MM.1S (cell line): ENCODE measurements around the gene ARRDC3.
A peak's percentile ranks its signal among the peaks of the same experiment; 100 is the strongest.

Experiments
- DNase-seq: peaks from one replicate; pipeline ENCODE4 v3.0.0-alpha.2; 2015
- H2AFZ ChIP-seq: fragments of 300-600 bp; sonication (generic); 2 replicates; pipeline ENCODE4 v1.6.0; 2016; ENCODE audit warnings: antibody characterized with exemption, low read length
- H3F3A ChIP-seq: fragments of 300-600 bp; sonication (generic); 2 replicates; pipeline ENCODE4 v1.6.1; 2016; ENCODE audit warnings: mild to moderate bottlenecking, antibody characterized with exemption, low read length, moderate library complexity, mixed read lengths; ENCODE audit not compliant: insufficient read depth
- H3K27ac ChIP-seq: fragments of 300-600 bp; sonication (generic); 2 replicates; pipeline ENCODE4 v1.5.1; 2016; ENCODE audit warnings: mild to moderate bottlenecking, low read length
- H3K27me3 ChIP-seq: fragments of 300-600 bp; sonication (generic); replicated peaks from 2 replicates; pipeline ENCODE4 v1.6.0; 2016; ENCODE audit warnings: low read length; ENCODE audit not compliant: insufficient read depth
- H3K36me3 ChIP-seq: fragments of 300-600 bp; sonication (generic); replicated peaks from 2 replicates; pipeline ENCODE4 v1.6.1; 2016; ENCODE audit warnings: mild to moderate bottlenecking, low read length, mixed read lengths; ENCODE audit not compliant: insufficient read depth
- H3K4me1 ChIP-seq: fragments of 300-600 bp; sonication (generic); 2 replicates; pipeline ENCODE4 v1.6.1; 2016; ENCODE audit warnings: low read length, mixed read lengths
- H3K4me2 ChIP-seq: fragments of 300-600 bp; sonication (generic); 2 replicates; pipeline ENCODE4 v1.6.0; 2016; ENCODE audit warnings: low read depth, low read length
- H3K4me3 ChIP-seq: fragments of 300-600 bp; sonication (generic); 2 replicates; pipeline ENCODE4 v1.5.1; 2016; ENCODE audit warnings: low read length, mixed read lengths
- H3K79me2 ChIP-seq: fragments of 300-600 bp; sonication (generic); 2 replicates; pipeline ENCODE4 v1.6.1; 2016; ENCODE audit warnings: mixed run types, low read length, mixed read lengths
- H3K9ac ChIP-seq: fragments of 300-600 bp; sonication (generic); 2 replicates; pipeline ENCODE4 v1.6.1; 2016; ENCODE audit warnings: low read length, mixed read lengths
- H3K9me2 ChIP-seq: fragments of 300-600 bp; sonication (generic); replicated peaks from 2 replicates; pipeline ENCODE4 v1.6.1; 2016; ENCODE audit warnings: mild to moderate bottlenecking, low read length, mixed read lengths; ENCODE audit not compliant: insufficient read depth
- H3K9me3 ChIP-seq: fragments of 300-600 bp; sonication (generic); replicated peaks from 2 replicates; pipeline ENCODE4 v1.6.1; 2016; ENCODE audit warnings: mild to moderate bottlenecking, low read length, mixed read lengths; ENCODE audit not compliant: insufficient read depth
- H4K20me1 ChIP-seq: fragments of 300-600 bp; sonication (generic); 2 replicates; pipeline ENCODE4 v1.6.1; 2016; ENCODE audit warnings: mild to moderate bottlenecking, low read length, moderate library complexity, mixed read lengths; ENCODE audit not compliant: insufficient read depth
- CTCF ChIP-seq: fragments of 300-600 bp; sonication (generic); IDR thresholded peaks from 2 replicates; pipeline ENCODE4 v1.5.1; 2016; ENCODE audit warnings: antibody characterized with exemption, low read length, mixed read lengths
- EZH2 ChIP-seq: fragments of 300-600 bp; sonication (generic); optimal IDR thresholded peaks from 2 replicates; pipeline ENCODE3; 2017; ENCODE audit warnings: low read depth, mild to moderate bottlenecking, antibody characterized with exemption, low read length, mixed read lengths
- EZH2phosphoT487 ChIP-seq: fragments of 300-600 bp; sonication (generic); IDR thresholded peaks from 2 replicates; pipeline ENCODE4 v1.6.1; 2018; ENCODE audit warnings: antibody characterized with exemption, low read length

ARRDC3 gene

DNA sequence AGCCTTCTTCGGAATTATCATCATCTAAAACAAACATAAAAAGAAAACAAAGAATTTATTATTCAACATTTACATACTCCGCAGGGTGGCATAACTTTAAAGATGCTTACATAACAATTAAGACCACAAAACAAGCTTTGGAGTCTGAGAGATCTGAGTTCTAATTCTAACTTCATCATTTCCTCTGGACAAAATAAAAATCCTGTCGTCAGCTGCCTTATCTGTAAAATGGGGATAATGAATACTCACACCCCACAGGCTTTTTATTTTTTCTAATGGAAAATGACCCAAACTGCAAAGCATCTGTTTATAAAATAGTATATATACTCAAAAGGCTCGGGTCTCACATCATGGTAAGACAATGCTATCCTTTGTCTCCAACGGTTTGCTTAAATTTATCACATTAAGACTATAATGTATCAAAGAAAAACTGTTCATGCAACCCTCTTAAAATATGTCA, 4.3 kb downstream of the ARRDC3 start:
- Histone ChIP-seq H3K9me3 (no peaks in the 10 kb centered on the region), H4K20me1 (no peaks in the 10 kb centered on the region; the same call in 1 of the 2 replicates), H3K27ac (peak overlapping the region; percentile 92; the same call in 1 of the 2 replicates), H3K4me2 (peak overlapping the region; percentile 61), H3K4me1 (0 out of 2 replicates have a peak, but pooled peaks cover 6% of the 10 kb centered on the region), H3K9ac (peak overlapping the region; percentile 97), H3F3A (peaks cover 54% of the 10 kb centered on the region), H3K9me2 (no peaks in the 10 kb centered on the region), H3K79me2 (peaks cover 84% of the 10 kb centered on the region), H2AFZ (no peak overlapping the region), H3K27me3 (no peaks in the 10 kb centered on the region), H3K4me3 (peak overlapping the region; percentile 74), H3K36me3 (peaks cover 12% of the 10 kb centered on the region; the same call in 1 of the 2 replicates)
- no peak for TF ChIP-seq EZH2phosphoT487
- TF ChIP-seq EZH2: no peak
- TF ChIP-seq CTCF: no peak
- no peak for DNase-seq

- no peaks in the 10 kb centered on the region for H3K27me3 ChIP-seq
- peaks cover 92% of the 10 kb centered on the region for H3K79me2 ChIP-seq
- no peak overlapping the region for H3K27ac ChIP-seq
Observed at GRCh38 chr5:91374893-91375520, 8.1 kb downstream of the ARRDC3 start.

DNA sequence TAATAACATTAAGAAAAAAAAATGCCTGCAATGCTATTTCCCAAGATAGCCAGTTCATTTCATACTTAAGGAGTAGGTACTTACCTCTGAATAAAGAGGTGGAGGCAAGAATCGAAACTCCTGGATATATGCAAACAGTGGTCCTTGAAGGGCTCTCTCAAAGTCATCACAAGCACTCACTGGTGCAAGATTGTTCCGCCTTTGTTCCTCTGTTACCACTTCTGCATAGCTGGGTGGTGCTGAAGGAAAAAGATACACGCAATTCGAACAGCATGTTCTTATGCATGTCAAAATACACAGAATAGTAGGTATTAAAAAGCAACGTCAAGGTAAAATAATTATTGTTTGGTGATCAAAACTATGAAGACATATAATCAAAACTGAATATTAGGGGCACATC, 9.5 kb downstream of the ARRDC3 start:
- H3K27ac ChIP-seq: no peak overlapping the region
- no peak overlapping the region for H2AFZ ChIP-seq
- TF ChIP-seq EZH2: no peak
- TF ChIP-seq EZH2phosphoT487: no peak
- no peak for TF ChIP-seq CTCF
- no peak overlapping the region for H3K9ac ChIP-seq
- H3K4me3 ChIP-seq: no peak overlapping the region
- H3K9me2 ChIP-seq: no peaks in the 10 kb centered on the region
- no peaks in the 10 kb centered on the region for H3K9me3 ChIP-seq
- peaks cover 50% of the 10 kb centered on the region for H3K36me3 ChIP-seq
- DNase-seq: no peak
- H3K79me2 ChIP-seq: peaks cover 93% of the 10 kb centered on the region
- H3F3A ChIP-seq: peaks cover 47% of the 10 kb centered on the region; the same call in 1 of the 2 replicates
- no peak overlapping the region for H3K4me2 ChIP-seq
- H3K4me1 ChIP-seq: 0 out of 2 replicates have a peak, but pooled peaks cover 6% of the 10 kb centered on the region
- H3K27me3 ChIP-seq: no peaks in the 10 kb centered on the region
- H4K20me1 ChIP-seq: peaks cover 23% of the 10 kb centered on the region

More at GRCh38 chr5:91374893-91375520, 8.1 kb downstream of the ARRDC3 start:
- Histone ChIP-seq H4K20me1 (peaks cover 13% of the 10 kb centered on the region; the same call in 1 of the 2 replicates), H3K36me3 (peaks cover 36% of the 10 kb centered on the region), H3K4me1 (0 out of 2 replicates have a peak, but pooled peaks cover 6% of the 10 kb centered on the region), H3K9ac (no peak overlapping the region), H3K9me3 (no peaks in the 10 kb centered on the region), H3K4me2 (no peak overlapping the region), H3K9me2 (no peaks in the 10 kb centered on the region), H2AFZ (no peak overlapping the region), H3K4me3 (no peak overlapping the region), H3F3A (peaks cover 44% of the 10 kb centered on the region)
- no peak for DNase-seq
- TF ChIP-seq CTCF (no peak), EZH2 (no peak), EZH2phosphoT487 (no peak)
